ENCODE measurements around the gene NTN1.

NTN1 gene

DNA sequence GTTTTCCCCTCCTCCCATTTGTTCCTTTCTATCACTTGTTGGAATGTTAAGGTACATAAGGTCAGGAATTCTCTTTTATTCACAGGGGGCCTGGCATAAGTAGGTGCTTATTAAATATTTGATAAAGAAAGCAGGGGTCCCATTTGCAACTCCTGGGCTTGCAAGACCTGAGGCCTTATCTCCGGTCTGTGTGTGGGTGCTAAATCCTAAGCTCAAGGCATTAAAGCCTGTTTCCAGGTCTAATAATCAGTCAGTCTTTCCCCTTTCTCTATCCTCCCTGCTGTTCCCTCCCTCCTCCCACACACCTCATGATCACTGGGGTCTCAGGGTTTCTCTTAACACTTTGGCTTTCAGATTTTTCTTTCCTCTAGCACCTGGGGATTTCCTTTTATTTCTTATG, 17.1 kb downstream of the NTN1 start:
- DNase-seq: no peak

DNA sequence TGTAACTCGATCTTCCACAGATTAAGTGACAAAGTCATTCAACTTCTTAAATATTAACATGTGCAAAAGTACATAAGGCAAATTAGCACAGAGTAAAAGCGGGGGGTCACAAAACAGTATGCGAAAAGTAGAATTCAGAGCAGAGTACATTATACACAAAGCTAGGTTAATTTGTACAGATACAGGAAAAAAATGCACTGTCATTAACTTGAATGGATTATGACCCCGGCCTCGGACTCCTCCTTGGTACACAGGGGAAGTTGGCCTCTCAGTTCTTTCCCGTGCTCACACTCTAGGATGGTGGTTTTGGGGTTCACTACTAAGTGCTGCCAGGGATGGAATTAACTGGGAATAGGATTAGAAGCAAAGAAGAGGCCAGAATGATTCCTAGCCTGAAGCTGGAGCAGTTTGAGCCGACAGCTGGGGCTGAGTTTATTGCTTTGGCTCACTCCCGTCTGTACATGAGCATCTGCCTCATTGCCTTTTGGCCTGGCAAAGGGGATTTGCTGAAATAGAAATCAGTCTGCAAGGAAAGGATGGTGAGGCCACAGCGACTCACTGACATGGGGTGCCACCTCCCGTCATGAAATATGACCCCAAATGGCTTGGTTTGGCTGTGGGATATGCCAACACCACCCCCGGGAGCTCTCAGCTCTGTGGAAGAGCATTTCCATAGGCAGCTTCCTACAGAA, 23.6 kb downstream of the NTN1 start:
- DNase-seq: no peak

DNA sequence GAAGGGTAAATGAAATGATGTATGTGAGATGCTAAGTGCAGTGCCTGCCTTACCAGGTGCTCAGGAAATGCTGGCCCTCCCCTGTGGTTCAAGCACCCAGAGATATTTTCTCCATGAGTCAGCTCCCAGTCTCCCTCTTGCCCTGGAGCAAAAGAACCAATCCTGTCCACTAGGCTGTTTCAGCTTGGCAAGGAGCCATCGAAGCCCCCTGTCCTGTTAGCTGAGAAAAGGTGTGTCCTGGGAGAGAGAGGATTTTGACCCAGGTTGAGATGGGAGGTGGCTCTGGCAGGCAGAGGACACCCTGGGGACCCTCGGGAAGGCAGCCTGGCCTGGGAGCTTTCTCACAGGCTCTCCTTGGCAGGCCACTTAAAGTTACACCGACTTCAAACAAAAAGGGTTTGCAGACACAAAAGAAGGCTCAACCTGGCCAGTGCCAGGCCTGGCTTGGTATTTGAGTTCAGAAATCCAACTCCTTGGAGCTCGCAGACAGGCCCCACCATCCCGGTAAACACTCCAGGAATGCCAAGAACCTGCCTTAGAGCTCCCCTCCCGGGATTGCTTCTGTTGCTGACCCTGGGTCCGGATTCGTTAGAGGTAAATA, 29.6 kb downstream of the NTN1 start:
- DNase-seq: no peak

DNA sequence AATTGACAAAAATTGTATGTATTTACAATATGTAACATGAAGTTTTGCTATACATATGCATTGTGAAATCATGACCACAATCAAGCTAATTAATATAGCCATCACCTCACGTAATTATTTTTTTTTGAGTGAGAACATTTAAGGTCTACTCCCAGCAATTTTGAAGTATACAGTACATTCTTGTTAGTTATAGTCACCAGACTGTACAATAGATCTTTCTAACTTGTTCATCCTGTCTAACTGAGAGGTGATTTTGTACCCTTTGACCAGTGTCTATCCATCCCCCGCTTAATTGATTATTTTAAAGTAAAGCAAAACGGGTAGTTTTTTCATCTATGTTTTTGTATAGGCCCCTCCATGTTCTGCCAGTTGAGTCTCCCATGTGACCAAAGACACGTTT, 30.3 kb downstream of the NTN1 start:
- DNase-seq: no peak

DNA sequence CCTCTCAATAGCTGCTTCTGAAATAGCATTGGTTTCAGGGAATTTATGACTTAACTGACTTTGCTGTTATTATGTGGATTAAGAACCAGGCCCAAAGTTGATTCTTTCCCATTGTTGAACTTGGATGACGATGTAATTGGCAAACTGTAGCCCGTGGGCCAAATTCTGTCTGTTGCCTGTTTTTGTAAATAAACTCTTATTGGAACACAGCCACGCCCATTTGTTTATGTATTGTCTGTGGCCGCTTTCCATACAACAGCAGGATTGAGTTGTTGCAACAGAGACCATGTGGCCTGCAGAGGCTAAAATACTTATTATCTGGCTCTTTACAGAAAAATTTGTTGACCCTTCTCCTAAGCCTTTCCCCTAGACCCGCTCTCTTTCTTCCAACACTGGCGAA, 31.6 kb downstream of the NTN1 start:
- DNase-seq: no peak

DNA sequence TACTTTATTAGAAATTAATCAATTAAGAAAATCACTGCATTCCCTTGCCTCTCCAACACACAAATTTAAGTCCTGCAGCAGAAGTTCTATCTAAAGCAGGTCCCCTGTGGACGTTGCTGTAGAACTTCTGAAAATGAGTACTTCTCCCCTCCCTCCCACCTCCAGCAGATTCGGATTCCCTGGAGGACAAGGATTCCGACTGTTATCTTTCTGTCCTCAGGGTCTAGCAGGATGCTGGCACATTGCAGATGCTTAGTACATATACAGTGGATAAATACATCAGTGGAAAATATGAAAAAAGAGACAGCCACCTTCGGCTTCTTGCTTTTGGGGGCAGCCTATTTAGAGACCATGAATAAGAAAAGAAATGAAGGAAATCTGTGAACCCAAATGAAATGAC, 32.1 kb downstream of the NTN1 start:
- DNase-seq: no peak

DNA sequence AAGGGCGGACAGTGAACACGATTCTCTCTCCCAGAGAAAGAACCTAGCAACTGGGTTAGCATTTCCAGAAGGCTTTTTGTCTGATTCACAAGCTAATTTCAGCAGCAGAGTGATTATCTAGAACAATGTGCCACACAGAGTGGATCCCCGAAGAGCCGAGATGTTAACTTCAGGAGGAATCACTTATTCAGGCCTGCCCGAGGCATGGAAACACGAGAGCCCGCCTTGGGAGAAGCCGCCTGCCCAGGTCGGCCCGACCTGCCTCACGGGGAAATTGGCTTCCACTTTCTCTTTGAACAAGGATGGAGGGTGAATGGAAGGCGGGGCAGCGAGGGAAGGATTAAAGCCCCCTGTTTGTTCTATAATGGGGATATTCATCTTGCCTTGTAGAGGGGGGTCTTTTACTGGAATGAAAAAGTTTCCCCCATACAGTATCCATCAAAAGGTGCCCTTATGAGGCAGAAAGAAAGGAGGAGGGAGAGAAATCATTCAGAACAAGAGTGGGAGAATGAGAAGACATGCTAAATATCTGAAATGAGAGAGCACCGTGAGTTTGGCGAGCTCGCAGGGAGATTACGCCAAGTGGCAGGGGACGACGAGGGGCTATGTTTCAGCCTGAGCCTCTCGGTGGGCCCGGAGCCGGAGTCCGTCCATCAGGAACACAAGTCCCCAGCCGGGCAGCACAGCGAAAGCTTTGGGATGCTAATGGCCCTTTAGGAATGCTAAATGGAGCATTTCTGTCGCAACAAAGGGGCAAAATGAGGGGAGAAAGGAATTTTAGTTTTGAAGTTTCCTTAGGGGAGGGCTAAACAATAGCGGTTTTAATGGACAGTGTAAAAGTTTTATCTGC, 33.0 kb downstream of the NTN1 start:
- no peak for DNase-seq

DNA sequence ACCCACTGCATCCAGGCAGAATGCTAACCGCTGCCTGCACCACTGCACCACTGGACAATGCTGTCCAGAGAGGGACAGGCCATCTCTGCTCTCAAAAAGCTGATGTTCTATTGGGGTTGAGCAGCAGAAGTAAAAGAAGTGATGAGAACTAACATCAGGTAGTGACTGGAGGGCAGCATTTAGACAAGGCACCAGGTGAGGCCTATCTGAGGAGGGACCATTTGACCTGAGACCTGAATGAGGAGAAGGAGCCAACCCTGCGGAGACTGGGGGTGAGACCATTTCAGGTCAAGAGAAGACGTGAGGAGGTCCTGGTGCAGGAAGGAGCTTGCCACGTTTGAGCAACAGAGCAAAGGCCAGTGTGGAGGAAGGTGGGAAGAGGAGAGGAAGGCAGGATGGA, 34.0 kb downstream of the NTN1 start:
- no peak for DNase-seq

DNA sequence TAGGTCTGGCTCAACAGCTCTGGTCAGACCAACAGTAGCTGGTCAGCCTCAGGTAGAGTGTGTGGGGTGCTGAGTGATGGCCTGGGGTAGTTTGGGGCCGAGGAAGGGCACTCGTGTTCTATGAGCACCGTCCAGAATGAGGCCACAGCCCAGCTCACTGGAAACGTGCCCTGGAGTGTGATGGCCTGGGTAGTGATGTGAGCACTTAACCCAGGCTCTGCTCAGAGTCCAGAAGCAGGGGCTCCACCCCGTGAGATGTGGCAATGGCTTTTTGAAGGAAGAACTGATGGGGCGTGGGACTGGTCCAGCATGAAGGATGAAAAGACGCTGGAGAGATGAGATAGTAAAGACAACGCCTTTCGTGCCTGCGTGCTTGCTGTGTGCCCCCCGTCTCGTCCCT, 35.3 kb downstream of the NTN1 start:
- no peak for DNase-seq

DNA sequence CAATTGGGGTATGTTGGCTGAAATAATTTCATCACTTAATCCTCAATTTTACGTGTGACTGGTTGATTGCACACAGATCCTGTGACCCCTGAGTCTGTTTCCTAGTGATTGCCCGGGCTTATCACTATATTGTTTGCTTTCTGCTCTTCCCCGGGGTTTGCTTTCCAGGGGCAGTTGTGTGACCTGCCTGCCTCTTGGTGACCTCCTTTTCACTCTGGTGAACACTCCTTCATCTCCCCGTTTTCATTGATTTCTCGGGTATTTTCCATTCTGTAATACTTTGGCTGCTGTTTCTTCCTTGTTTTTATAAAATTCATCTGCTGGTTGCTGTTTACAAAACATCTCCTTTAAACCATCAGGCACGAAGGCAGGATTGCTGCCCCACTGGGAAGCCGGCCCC, 36.0 kb downstream of the NTN1 start:
- no peak for DNase-seq

DNA sequence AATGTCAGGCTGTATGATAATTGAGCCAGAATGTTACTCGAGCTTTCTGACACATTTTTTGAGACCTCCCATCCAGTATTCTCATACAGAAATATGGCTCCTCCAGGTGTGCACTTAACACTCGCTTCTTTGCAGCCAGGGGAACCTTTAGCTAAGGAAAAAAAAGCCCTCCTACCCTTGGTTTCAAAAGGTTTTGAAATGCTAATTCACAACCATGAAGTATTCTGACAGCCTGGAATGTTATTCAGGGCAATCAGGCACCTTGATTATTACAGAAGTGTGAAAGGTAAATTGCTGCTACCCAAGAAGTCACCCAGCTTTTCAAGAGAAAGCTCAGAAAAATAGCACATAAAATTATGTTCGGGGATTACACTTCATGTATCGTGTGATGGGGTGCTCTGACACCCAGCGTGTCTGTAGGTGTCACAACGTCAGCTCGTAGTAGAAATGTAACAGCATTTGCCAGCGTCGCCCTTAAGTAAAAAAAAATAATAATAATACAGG, 41.1 kb downstream of the NTN1 start:
- no peak for DNase-seq

DNA sequence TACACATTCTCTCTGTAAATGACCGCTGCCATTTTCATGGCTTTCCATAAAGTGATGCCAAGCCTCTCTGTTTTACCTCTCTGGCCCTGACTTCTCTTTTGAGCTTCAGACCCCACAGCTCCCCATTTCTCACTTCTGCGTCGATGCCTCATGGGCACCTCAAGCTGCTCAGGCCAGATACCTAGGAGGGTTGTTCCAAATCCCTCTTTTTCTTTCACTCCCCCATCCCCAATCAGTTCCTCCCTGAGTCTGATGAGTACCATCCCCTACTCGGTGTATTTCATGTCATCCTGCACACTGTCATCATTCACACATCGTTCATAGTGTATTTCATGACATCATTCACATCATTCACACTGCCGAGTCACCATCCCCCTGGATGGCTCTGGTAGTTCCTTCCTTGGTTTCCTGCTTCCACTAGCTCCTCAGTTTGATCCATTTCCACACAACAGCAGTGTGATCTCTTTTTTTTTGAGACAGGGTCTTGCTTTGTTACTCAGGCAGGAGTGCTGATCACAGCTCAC, 43.1 kb downstream of the NTN1 start:
- no peak for DNase-seq

DNA sequence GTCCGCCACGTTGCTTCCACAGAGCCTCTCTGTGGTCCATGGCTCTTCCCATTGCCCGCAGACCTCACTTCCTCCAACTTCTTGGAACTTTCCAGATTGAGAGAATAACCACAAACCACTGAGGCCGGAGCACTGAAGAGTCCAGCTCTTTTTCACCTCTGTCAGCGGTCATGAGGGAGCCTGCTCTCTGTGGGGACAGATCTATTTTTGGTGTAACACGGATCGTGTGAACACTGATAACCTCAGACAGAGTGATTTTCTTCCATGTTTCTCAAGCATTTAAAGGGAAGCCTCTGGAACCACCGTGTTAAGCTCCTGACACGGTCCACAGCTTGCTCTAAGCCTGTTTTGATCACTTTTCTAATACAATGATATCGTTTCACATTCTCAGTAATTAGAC, 49.7 kb downstream of the NTN1 start:
- DNase-seq: no peak

DNA sequence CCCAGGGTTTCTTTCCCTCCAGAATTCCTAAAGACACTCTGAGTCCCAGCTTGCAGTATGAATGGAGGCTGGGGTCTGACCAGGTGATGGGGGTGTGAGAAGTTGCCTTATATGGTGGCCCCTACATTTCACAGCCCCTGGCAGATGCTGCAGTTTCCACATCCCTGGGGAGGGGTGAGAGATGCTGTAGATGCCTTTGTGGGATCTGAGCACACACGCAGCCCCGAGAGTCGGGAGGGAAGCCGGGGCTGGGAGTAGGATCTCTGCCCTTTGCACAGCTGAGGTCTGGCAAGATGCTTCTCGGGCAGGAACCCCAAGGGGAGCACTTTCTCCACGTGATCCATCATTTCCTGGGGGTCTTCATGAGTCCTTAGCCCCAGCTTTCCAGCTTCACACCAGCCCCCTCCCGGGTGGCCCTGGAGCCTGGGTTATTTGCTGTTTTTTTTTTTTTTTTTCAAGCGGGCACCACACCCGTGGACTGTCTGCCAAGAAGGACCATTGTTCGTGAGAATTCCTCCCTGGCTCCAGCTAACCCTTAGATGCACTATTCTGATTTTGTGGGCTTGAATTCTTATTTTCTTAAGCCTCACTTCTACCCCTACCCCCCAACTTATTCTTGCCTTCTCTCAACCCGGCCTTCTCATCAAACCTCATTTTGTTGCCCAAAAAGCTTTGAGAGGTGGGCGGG, 50.6 kb downstream of the NTN1 start:
- no peak for DNase-seq

DNA sequence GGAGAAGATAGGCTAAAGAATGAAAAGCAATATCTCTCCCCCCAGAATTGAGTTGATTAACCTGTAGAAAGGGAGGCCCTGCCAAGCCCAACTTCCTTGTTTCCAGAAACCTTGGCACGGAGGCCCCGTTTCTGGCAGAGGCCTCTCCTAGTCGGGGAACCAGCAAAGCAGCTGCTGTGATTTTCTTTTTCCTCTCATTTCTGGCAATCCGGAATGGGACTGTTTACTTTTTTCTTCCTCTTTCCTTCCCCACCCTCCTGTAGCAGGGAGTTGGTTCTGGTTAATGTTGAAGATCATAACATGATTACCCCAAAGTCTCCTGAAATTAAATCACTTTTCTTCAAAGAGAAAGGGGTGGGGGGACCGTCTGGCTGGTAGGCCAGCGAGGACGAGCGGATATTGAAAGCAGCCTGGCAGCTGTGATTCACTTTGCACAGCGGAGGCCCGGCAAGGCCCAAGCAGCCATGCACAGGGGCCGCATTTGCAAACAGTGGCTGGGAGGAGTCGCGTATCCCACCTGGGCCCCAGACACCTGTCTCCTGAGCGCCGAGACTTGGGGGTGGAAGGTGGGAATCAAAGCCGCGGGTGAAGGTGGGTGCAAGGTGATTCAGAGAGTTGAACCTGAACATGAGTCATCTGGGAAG, 51.5 kb downstream of the NTN1 start:
- DNase-seq: no peak

DNA sequence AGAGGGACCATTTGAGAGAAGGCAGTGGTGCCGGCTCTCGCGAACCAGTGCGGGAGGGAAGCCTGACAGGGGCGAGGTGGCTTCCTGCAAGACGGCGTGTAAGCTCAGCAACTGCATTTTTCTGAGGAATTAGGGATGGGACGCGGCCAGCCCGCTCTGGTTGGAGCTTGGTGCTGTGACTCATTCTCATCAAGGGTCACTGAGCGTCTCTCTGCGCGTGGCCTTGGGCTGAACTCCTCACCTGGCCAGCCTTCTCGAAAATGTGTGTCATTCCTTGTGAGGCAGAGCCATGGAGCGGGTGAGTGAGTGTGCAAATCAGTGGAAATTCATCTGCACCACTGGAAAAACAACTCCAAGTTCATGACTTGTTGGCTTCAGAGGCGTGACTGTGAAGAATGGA, 52.8 kb downstream of the NTN1 start:
- no peak for DNase-seq

DNA sequence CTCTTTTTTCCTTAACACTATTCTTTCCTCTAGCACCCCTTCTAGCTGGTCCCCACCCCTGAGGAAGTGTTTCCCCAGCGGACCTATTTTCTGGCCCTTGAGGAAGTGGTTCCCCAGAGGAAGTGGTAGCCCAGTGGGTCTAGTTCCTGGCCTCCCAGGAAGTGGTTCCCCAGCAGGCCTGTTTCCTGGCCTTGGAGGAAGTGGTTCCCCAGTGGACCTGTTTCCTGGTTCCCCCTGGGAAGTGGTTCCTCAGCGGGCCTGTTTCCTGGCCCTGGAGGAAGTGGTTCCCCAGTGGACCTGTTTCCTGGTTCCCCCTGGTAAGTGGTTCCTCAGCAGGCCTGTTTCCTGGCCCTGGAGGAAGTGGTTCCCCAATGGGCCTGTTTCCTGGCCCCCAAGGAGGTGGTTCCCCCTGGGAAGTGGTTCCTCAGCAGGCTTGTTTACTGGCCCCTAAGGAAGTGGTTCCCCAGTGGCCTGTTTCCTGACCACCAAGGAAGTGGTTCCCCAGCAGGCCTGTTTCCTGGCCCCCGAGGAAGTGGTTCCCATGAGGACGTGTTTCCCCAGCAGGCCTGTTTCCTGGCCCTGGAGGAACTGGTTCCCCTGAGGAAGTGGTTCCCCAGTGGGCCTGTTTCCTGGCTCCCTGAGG, 58.3 kb downstream of the NTN1 start:
- DNase-seq: no peak

DNA sequence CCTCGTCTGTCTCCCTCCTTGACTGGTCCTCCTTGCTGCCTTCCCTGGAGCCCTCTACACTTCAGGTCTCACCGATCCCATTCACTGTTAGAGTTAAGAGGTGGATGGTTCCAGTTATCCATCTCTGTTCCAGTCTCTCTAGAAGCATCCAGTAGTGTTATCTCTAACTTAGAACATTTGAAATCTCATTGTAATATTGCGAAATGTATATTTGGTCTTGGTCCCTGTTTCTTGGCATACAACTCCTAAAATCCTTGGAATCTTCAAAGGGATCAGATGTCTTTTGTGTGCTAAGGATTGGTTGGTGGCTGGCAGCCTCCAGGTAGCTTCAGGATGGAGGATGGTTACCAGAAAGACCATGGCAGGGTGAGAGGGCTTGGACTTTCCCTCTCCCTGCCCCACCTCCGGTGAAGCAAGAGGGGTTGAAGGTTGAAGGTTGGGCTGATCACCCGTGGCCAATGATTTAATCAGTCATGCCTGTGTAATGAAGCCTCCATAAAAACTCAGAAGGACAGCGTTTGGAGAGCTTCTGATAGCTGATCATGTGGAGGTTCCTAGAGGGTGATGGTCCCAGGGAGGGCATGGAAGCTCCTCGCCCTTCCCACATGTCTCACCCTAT, 59.1 kb downstream of the NTN1 start:
- no peak for DNase-seq

DNA sequence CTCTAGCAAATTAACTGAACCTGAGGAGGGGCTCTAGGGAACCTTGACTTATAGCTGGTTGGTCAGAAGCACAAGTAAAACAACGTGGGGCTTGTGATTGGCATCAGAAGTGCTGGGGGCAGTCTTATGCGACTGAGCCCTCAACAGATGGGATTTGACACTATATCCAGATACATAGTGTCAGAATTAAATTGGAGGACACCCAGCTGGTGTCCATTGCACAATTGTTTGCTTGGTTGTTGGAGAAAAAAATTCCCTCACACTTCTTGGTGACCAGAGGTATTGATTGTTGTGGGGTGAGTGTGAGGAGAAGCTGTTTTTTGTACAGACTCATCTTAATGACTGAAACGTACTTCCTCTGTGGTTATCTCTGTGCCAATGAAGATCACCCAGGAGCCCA, 59.7 kb downstream of the NTN1 start:
- DNase-seq: no peak

DNA sequence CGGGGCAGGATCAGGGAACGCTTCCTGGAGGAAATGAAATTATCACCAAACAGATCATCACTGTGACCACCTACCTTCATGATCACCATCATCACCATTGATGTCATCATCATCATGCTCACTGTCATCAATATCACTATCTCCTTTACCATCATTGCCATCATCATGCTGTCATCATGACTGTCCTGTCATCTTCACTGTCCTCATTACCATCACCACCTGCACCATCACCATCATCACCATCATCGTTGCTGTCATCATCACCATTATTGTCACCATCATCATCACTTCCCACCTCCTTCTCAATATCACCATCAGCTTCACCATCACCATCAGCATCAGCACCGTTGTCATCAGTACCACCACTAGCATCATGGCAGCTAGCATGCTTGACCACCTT, 65.3 kb downstream of the NTN1 start:
- DNase-seq: no peak

DNA sequence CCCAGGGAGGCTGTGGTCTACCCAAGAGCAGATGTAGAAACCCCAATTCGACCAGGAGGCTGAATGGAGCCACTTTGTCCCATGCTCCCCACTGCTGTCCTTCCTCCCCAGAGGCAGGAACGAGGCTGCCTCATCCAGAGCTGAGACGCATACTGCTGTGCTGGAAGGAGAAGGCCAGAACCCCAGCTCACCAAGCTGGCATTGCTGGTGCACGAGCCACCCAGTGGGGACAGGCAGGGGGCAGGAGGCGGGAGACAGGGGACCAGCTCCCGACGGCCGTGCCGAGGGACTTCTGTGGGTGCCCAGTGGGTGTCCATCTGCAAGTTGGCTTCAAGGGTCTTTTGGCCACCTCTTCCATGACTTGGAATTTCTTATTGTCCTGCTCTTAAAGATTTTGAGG, 66.6 kb downstream of the NTN1 start:
- no peak for DNase-seq

DNA sequence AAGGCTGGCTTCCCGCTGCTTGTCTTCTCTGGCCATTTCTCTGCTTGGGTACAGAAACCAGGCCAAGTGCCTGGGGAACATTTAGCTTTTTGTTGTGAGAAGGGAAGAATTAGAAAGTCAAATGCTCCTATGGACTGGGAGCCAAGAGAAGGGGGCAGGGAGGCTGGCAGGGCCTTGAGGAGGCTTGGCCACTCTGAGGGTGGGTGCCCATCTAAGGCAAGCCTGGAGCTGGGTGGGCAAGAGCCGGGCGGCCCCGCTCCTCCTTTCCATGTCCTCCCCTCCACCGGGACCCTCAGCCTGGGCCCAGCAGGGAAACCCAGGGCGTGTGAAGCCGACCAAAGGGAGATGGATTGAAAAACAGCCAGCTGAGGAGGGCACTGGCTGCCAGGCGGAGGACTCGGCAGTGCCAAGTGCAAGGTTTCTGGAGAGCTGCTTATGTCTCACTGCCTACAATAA, 69.4 kb downstream of the NTN1 start:
- DNase-seq: no peak

Data from stimulated activated naive CD4-positive, alpha-beta T cell treated with Interleukin-2 at 50 U/mL for 16 hours (primary cell).